ENCODE measurements around the gene MEIOSIN. TPM values are rescaled to one million over a fixed set of nuclear protein-coding genes. Genes with fewer than 3 reads are reported as not detected.

Gene MEIOSIN
- total and polyA plus RNA-seq, 2 of the 4 experiments (the other 2 are of a cell fraction) = not detected

DNA sequence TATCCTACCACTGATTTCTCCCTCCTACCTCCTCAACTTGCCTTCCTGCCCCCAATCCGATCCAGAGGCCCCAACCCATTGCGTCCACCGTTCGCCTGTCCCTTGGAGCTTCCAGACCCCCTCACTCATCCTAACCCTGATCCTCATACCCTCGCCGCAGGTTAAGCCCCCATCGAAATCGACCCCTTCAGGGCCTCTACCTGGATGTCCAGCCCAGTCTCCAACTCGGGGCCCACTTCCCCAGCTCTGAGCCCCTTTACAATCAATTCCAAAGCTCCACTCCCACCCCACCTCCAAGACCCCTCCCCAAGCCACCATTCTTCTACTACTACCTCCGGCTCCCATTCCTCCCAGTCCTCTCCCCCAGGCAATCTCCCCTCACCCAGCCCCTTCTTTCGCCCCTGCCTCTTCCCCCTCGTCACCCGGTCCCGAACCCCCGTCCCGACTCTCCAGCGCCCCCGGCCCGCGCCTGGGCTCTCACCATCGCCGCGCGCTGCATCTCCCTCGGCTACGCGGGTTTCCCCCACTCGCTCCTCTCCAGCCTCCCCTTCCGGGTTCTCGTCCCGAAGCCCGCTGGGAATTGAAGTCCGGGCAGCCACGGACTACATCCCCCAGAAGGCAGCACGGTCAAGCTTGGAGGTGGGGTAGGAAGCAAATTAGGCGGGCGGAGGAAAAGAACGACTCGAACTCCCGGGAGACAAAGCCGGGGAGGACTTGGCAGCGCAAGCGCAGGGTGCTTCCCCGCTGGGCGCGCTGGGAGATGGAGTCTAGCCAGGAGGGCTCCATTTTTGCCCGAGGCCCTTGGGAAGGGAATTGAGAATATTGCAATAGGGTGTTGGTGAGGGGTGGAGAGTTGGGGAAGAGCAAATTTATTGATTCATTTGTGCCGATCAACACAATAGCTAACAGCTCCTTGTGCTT, 2.6 kb upstream of the MEIOSIN start, which contains the start of gene FBXO46:
Gene FBXO46, minus strand, starts transcription at position 529 of the 921 bp plus-strand sequence. CDS start 17,401 bp downstream, outside the sequence.
- Histone ChIP-seq H3K9ac (ENCODE audit: low read depth, low read length) (peak within 1 kb of the TSS; percentile 92), H3K27me3 (ENCODE audit: control insufficient read depth, insufficient read depth, low read length) (no peaks in the 10 kb centered on the region), H4K8ac (ENCODE audit: low read depth in 2 of 2, low read length in 2 of 2) (peak within 1 kb of the TSS; percentile 95 to 96), H2AK5ac (ENCODE audit: low read depth, low read length) (peak within 1 kb of the TSS; percentile 96), H3K14ac (replicated peaks; ENCODE audit: low read depth, low read length) (peak within 1 kb of the TSS; percentile 67), H3K56ac (ENCODE audit: extremely low read depth, insufficient read depth, low read length) (peak within 1 kb of the TSS; percentile 61), H4K20me1 (ENCODE audit: insufficient read depth, low read length) (peaks cover 2% of the 10 kb centered on the region; the same call in 1 of the 2 replicates), H2AK9ac (replicated peaks; ENCODE audit: low read depth, low read length, poor library complexity) (peak within 1 kb of the TSS; percentile 95), H4K5ac (ENCODE audit: low read depth, low read length) (peak within 1 kb of the TSS; percentile 80), H3K9me3 (ENCODE audit: control insufficient read depth, insufficient read depth, low read length) (no peaks in the 10 kb centered on the region), H2AFZ (replicated peaks; ENCODE audit: low read length, poor library complexity) (peak within 1 kb of the TSS; percentile 86), H3K79me1 (ENCODE audit: low read depth in 1 of 2, low read length in 2 of 2) (peaks cover 26 to 46% of the 10 kb centered on the region in 2 experiments), H2BK20ac (ENCODE audit: low read depth, low read length) (no peak within 1 kb of the TSS), H2BK15ac (ENCODE audit: low read depth, low read length) (peak within 1 kb of the TSS; percentile 11; the same call in 2 of the 3 replicates), H3K36me3 (ENCODE audit: control insufficient read depth, insufficient read depth, low read length) (no peaks in the 10 kb centered on the region), H2BK120ac (ENCODE audit: low read depth, low read length) (peak within 1 kb of the TSS; percentile 31; the same call in 1 of the 2 replicates), H3K18ac (ENCODE audit: low read depth, low read length) (no peak within 1 kb of the TSS), H3K27ac (ENCODE audit: insufficient read depth, low read length) (peak within 1 kb of the TSS; percentile 50), H3K4me2 (ENCODE audit: low read depth, low read length) (peak within 1 kb of the TSS; percentile 90), H4K91ac (ENCODE audit: insufficient read depth, low read depth, low read length) (peak within 1 kb of the TSS; percentile 37), H2BK5ac (ENCODE audit: low read depth, low read length, poor library complexity, severe bottlenecking) (peak within 1 kb of the TSS; percentile 26), H3K4me3 (ENCODE audit: insufficient read depth, low read depth, low read length) (peak within 1 kb of the TSS; percentile 89), H3K23ac (ENCODE audit: low read depth, low read length) (peak within 1 kb of the TSS; percentile 86), H3K4me1 (ENCODE audit: control insufficient read depth, insufficient read depth, low read length) (peaks cover 3% of the 10 kb centered on the region; the same call in 1 of the 2 replicates), H3K9me1 (ENCODE audit: insufficient read depth, low read length) (peaks cover 3% of the 10 kb centered on the region), H3K4ac (ENCODE audit: low read depth, low read length) (peak within 1 kb of the TSS; percentile 70)
- 1% methylated on average over 28 of the region's 48 CpGs; no CpG with 5 or more reads in 1 of the 2 experiments for WGBS, 2 experiments (ENCODE audit: extremely low coverage in 2 of 2, insufficient read length in 1 of 2)
- intact Hi-C loops (cut with micrococcal nuclease) (loop anchor here (2.0 kb wide), 1 partner anchor 36 kb away; no protein-coding TSS in a partner anchor), in situ Hi-C loops (cut with MboI; ENCODE audit: low sequenced_read_pairs) (no loop called here), dilution Hi-C loops (cut with HindIII; ENCODE audit: low sequenced_read_pairs, unreplicated experiment) (no loop called here)
- ChIA-PET CTCF (interaction anchor here (0.7 to 1.2 kb wide), 2 partner anchors 39 to 125 kb away, joined by 3 read pairs; no protein-coding TSS in a partner anchor), POLR2A (ENCODE audit: unreplicated experiment) (interaction anchor here (0.6 to 1.3 kb wide), 3 partner anchors 13 to 617 kb away, joined by 5 to 20 read pairs (median 5); no protein-coding TSS in a partner anchor)
- DNase-seq (peak; percentile 98), ATAC-seq (ENCODE audit: low read depth) (peak; percentile 99)
- BruUV-seq (replicated peaks) = no TSS peak
- no peak for TF ChIP-seq CHD1 (IDR thresholded peaks at IDR 0.05; ENCODE audit: low read depth, low read length)
- TF ChIP-seq NFE2L2 (IDR thresholded peaks at IDR 0.05; ENCODE audit: low read depth, low read length) = no peak
- no peak for TF ChIP-seq CEBPB (IDR thresholded peaks at IDR 0.05; ENCODE audit: low read depth, low read length)
- no peak for TF ChIP-seq SMC3 (IDR thresholded peaks at IDR 0.05; ENCODE audit: low read depth, low read length)
- TF ChIP-seq MXI1 (IDR thresholded peaks at IDR 0.05; ENCODE audit: borderline replicate concordance, low read depth, low read length) = peak; percentile 26; the same call in 1 of the 2 replicates
- TF ChIP-seq, protein P1, sequence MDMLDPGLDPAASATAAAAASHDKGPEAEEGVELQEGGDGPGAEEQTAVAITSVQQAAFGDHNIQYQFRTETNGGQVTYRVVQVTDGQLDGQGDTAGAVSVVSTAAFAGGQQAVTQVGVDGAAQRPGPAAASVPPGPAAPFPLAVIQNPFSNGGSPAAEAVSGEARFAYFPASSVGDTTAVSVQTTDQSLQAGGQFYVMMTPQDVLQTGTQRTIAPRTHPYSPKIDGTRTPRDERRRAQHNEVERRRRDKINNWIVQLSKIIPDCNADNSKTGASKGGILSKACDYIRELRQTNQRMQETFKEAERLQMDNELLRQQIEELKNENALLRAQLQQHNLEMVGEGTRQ (IDR thresholded peaks at IDR 0.05; ENCODE audit: low read depth, low read length) = no peak
- no peak for TF ChIP-seq MAFK (IDR thresholded peaks at IDR 0.05; ENCODE audit: low read depth, low read length)
- no peak for TF ChIP-seq RFX5 (IDR thresholded peaks at IDR 0.05; ENCODE audit: low read depth, low read length)
- TF ChIP-seq RAD21 (IDR thresholded peaks at IDR 0.05; ENCODE audit: low read length) = peak; percentile 8; the same call in 1 of the 2 replicates
- TF ChIP-seq, protein P2, sequence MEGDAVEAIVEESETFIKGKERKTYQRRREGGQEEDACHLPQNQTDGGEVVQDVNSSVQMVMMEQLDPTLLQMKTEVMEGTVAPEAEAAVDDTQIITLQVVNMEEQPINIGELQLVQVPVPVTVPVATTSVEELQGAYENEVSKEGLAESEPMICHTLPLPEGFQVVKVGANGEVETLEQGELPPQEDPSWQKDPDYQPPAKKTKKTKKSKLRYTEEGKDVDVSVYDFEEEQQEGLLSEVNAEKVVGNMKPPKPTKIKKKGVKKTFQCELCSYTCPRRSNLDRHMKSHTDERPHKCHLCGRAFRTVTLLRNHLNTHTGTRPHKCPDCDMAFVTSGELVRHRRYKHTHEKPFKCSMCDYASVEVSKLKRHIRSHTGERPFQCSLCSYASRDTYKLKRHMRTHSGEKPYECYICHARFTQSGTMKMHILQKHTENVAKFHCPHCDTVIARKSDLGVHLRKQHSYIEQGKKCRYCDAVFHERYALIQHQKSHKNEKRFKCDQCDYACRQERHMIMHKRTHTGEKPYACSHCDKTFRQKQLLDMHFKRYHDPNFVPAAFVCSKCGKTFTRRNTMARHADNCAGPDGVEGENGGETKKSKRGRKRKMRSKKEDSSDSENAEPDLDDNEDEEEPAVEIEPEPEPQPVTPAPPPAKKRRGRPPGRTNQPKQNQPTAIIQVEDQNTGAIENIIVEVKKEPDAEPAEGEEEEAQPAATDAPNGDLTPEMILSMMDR (conservative IDR thresholded peaks at IDR 0.05; ENCODE audit: low read depth, low read length) = peak; percentile 35
- TF ChIP-seq RCOR1 (IDR thresholded peaks at IDR 0.05; ENCODE audit: insufficient replicate concordance, low read length) = no peak
- no peak for TF ChIP-seq FOS (IDR thresholded peaks at IDR 0.05; ENCODE audit: low read depth, low read length)
- peak; percentile 65; the same call in 1 of the 2 replicates for TF ChIP-seq POLR2A (IDR thresholded peaks at IDR 0.05; ENCODE audit: low read depth, low read length)
- TF ChIP-seq MAZ (IDR thresholded peaks at IDR 0.05; ENCODE audit: borderline replicate concordance, low read depth, low read length) = peak; percentile 89; the same call in 1 of the 2 replicates
- no peak for TF ChIP-seq BHLHE40 (IDR thresholded peaks at IDR 0.05; ENCODE audit: low read depth, low read length)
